ENCODE measurements around the gene ZCCHC13.
"Not testable (repeated sequence)": the region's sequence is repeated elsewhere in the genome, so short reads cannot be mapped to it uniquely, and the experiment has no call there.

The ZCCHC13 gene

GRCh38 chrX:74321191-74321590 is 17.2 kb downstream of the ZCCHC13 start:
- Histone ChIP-seq H3K27ac (no peak overlapping the region), H3K36me3 (no peaks in the 10 kb centered on the region), H3K4me1 (no peaks in the 10 kb centered on the region), H3K4me3 (no peak overlapping the region), H3K27me3 (no peaks in the 10 kb centered on the region), H3K9me3 (no peaks in the 10 kb centered on the region)
- DNase-seq: no peak
- TF ChIP-seq, protein P1, sequence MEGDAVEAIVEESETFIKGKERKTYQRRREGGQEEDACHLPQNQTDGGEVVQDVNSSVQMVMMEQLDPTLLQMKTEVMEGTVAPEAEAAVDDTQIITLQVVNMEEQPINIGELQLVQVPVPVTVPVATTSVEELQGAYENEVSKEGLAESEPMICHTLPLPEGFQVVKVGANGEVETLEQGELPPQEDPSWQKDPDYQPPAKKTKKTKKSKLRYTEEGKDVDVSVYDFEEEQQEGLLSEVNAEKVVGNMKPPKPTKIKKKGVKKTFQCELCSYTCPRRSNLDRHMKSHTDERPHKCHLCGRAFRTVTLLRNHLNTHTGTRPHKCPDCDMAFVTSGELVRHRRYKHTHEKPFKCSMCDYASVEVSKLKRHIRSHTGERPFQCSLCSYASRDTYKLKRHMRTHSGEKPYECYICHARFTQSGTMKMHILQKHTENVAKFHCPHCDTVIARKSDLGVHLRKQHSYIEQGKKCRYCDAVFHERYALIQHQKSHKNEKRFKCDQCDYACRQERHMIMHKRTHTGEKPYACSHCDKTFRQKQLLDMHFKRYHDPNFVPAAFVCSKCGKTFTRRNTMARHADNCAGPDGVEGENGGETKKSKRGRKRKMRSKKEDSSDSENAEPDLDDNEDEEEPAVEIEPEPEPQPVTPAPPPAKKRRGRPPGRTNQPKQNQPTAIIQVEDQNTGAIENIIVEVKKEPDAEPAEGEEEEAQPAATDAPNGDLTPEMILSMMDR (IDR thresholded peaks at IDR 0.05): no peak
- intact Hi-C loops (cut with DNase I; ENCODE audit: low total_unique reads): no loop called here

DNA sequence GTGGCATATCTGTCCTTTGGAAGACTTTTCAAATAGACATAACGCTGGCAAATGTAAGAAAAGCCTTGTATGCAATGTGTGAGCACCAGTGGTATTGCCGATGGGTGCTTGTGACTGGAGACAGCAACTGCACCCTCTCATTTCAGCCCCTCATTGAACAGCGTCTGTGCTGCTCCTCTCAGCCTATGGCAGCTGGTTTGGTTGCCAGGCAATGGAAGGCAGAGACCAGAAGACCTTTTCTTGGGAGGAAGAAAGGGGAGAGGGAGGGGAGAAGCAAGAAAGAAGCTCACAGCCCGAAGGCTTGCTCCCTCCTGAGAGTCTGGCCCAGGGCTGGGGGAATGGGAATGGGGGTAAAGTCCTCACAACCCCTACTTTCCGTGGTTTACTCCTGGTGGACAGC is 20.2 kb downstream of the ZCCHC13 start:
- Histone ChIP-seq H3K27me3 (no peaks in the 10 kb centered on the region), H3K4me3 (no peak overlapping the region), H3K36me3 (no peaks in the 10 kb centered on the region), H3K4me1 (no peaks in the 10 kb centered on the region), H3K9me3 (no peaks in the 10 kb centered on the region), H3K27ac (no peak overlapping the region)
- intact Hi-C loops (cut with DNase I; ENCODE audit: low total_unique reads): no loop called here
- DNase-seq: no peak
- TF ChIP-seq, protein P1 (IDR thresholded peaks at IDR 0.05): no peak

DNA sequence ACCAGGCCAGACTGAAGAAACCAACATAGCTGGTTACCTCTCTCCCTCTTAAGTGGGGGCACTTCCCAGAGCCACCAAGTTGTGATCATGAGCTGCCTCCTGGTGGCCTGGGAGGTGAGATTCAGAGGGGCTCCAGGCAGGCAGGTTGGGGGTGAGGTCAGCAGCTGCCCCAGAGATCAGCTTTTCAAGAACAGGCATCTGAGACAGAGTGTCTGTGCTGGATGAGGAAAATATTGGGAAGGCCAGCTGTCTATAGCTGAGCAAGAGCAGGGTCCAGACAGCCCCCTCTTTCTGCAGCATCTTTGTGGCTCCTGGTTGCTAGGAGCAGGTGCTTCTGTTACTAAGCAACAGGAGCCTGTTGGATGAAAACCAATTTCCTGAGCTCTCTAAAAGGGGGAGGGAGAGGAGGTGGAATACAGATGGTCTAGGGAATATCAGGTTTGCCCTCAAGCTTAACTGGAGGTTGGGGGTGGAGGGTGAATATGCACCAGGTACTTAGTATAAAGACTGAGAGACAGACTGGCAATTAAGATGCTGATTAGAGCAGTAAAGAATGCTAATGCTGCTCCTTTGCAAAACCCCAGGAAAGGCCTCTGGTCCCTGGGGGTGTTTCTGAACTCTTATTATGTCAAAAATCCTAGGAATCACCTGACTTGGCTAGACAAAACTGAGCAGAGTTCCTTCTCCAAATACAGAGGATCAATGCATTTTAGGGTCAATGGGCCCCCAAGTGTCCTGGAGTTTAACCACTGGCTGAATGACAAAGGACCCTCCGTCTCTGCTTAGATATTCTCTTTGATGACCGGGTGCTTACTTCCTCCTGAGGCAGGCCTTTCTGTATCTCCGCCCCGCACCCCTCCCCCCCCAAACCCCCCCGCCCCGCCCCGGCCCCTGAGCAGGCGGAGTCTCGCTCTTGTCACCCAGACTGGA is 21.4 kb downstream of the ZCCHC13 start:
- H3K4me3 ChIP-seq: no peak overlapping the region
- H3K4me1 ChIP-seq: no peaks in the 10 kb centered on the region
- TF ChIP-seq, protein P1 (IDR thresholded peaks at IDR 0.05): no peak
- H3K36me3 ChIP-seq: no peaks in the 10 kb centered on the region
- H3K9me3 ChIP-seq: no peaks in the 10 kb centered on the region
- H3K27me3 ChIP-seq: no peaks in the 10 kb centered on the region
- H3K27ac ChIP-seq: no peak overlapping the region
- intact Hi-C loops (cut with DNase I; ENCODE audit: low total_unique reads): no loop called here
- no peak for DNase-seq

GRCh38 chrX:74338852-74339251 is 34.9 kb downstream of the ZCCHC13 start:
- H3K4me1 ChIP-seq: no peaks in the 10 kb centered on the region
- TF ChIP-seq, protein P1 (IDR thresholded peaks at IDR 0.05): no peak
- H3K27me3 ChIP-seq: no peaks in the 10 kb centered on the region
- H3K9me3 ChIP-seq: peaks cover 0 to 13% (median 4%) of the 10 kb centered on the region in 3 donors
- intact Hi-C loops (cut with DNase I; ENCODE audit: low total_unique reads): no loop called here
- no peak overlapping the region for H3K27ac ChIP-seq
- H3K36me3 ChIP-seq: no peaks in the 10 kb centered on the region
- DNase-seq: no peak
- H3K4me3 ChIP-seq: no peak overlapping the region

- Histone ChIP-seq H3K27me3 (no peaks in the 10 kb centered on the region), H3K9me3 (peaks cover 0 to 13% (median 4%) of the 10 kb centered on the region in 3 donors), H3K36me3 (no peaks in the 10 kb centered on the region), H3K4me3 (no peak overlapping the region), H3K27ac (no peak overlapping the region), H3K4me1 (no peaks in the 10 kb centered on the region)
- intact Hi-C loops (cut with DNase I; ENCODE audit: low total_unique reads): loop anchor here (5.0 kb wide), 1 partner anchor 483 kb away; no protein-coding TSS in a partner anchor
- TF ChIP-seq, protein P1 (IDR thresholded peaks at IDR 0.05): no peak
- DNase-seq: no peak
Measured at GRCh38 chrX:74340051-74340450, 36.1 kb downstream of the ZCCHC13 start.

DNA sequence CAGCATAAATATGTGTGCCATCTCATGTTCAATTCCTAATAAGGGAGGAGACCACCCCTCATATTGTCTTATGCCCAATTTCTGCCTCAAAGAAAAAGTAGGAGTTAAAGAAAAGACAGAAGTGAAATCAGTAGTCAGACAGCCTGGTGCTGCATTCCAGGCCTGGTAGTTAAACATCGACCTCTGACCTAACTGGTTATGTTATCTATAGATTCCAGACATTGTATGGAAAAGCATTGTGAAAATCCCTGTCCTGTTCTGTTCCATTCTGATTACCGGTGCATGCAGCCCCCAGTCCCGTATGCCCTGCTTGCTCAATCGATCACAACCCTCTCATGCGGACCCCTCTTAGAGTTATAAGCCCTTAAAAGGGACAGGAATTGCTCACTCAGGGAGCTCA is 38.2 kb downstream of the ZCCHC13 start:
- not testable (repeated sequence) for H3K4me3 ChIP-seq, H3K36me3 ChIP-seq, H3K27me3 ChIP-seq, H3K4me1 ChIP-seq, DNase-seq, H3K27ac ChIP-seq
- peaks cover 0 to 13% (median 4%) of the 10 kb centered on the region in 3 donors for H3K9me3 ChIP-seq
- intact Hi-C loops (cut with DNase I; ENCODE audit: low total_unique reads): loop anchor here (5.0 kb wide), 1 partner anchor 485 kb away; no protein-coding TSS in a partner anchor
